Neuronal stem cell (in vitro differentiated cells): Measurements from ENCODE around the gene FOXN1.
A peak's percentile ranks its signal among the peaks of the same experiment; 100 is the strongest.
"Not testable (repeated sequence)": the region's sequence is repeated elsewhere in the genome, so short reads cannot be mapped to it uniquely, and the experiment has no call there.

Experiments
- DNase-seq: peaks from one replicate; pipeline ENCODE4 v3.0.0-alpha.2; 2013; ENCODE audit warnings: low spot score
- H2AFZ ChIP-seq: one replicate; pipeline ENCODE4 v1.6.1; 2013; ENCODE audit warnings: mild to moderate bottlenecking, low read length, inconsistent platforms
- H2AK5ac ChIP-seq: 2 replicates; pipeline ENCODE4 v1.6.1; 2013; ENCODE audit warnings: low read depth, mild to moderate bottlenecking, inconsistent platforms, low read length, moderate library complexity, mixed read lengths
- H2BK120ac ChIP-seq: 2 replicates; pipeline ENCODE4 v1.6.1; 2013; ENCODE audit warnings: low read depth, mild to moderate bottlenecking, inconsistent platforms, low read length, moderate library complexity, mixed read lengths
- H2BK12ac ChIP-seq: one replicate; pipeline ENCODE4 v1.6.1; 2013; ENCODE audit warnings: low read length, inconsistent platforms
- H2BK15ac ChIP-seq: 2 replicates; pipeline ENCODE4 v1.6.1; 2013; ENCODE audit warnings: mild to moderate bottlenecking, low read length, inconsistent platforms, mixed read lengths
- H2BK5ac ChIP-seq: one replicate; pipeline ENCODE4 v1.6.1; 2013; ENCODE audit warnings: inconsistent platforms, mild to moderate bottlenecking, low read length, moderate library complexity
- H3K14ac ChIP-seq: one replicate; pipeline ENCODE4 v1.6.1; 2013; ENCODE audit warnings: low read length, inconsistent platforms
- H3K18ac ChIP-seq: 2 replicates; pipeline ENCODE4 v1.6.1; 2013; ENCODE audit warnings: low read length, inconsistent platforms
- H3K23ac ChIP-seq: 2 replicates; pipeline ENCODE4 v1.6.1; 2013; ENCODE audit warnings: low read depth, mild to moderate bottlenecking, mixed read lengths, low read length, inconsistent platforms; ENCODE audit not compliant: poor library complexity
- H3K27ac ChIP-seq: replicated peaks from 3 replicates; pipeline ENCODE4 v1.5.1; 2013; ENCODE audit warnings: low read length, inconsistent platforms
- H3K27me3 ChIP-seq, 3 experiments: 2 replicates each; pipeline ENCODE4 v1.6.1; 2013; ENCODE audit warnings: low read length in 3 of 3, mild to moderate bottlenecking in 2 of 3, inconsistent platforms in 1 of 3, low read depth in 1 of 3, mixed read lengths in 1 of 3, moderate library complexity in 1 of 3; ENCODE audit not compliant: control insufficient read depth in 3 of 3, insufficient read depth in 3 of 3
- H3K36me3 ChIP-seq, 2 donors: replicated peaks in 1 of 2; 2 replicates each; pipeline ENCODE4 v1.6.1; 2013; ENCODE audit warnings: low read length in 2 of 2; ENCODE audit not compliant: control insufficient read depth in 2 of 2, insufficient read depth in 2 of 2
- H3K4ac ChIP-seq: 2 replicates; pipeline ENCODE4 v1.6.1; 2013; ENCODE audit warnings: inconsistent platforms, mild to moderate bottlenecking, low read length, moderate library complexity
- H3K4me1 ChIP-seq, 2 donors: 1 replicate in 1 of 2; 2 replicates in 1 of 2; pipeline ENCODE4 v1.6.1; 2013; ENCODE audit warnings: low read length in 2 of 2, low read depth in 1 of 2; ENCODE audit not compliant: control insufficient read depth in 2 of 2, insufficient read depth in 1 of 2
- H3K4me2 ChIP-seq: one replicate; pipeline ENCODE4 v1.6.1; 2013; ENCODE audit warnings: mild to moderate bottlenecking, low read length, inconsistent platforms; ENCODE audit not compliant: insufficient read depth, poor library complexity, severe bottlenecking
- H3K4me3 ChIP-seq, 2 donors: 2 replicates each; pipeline ENCODE4 v1.5.1; 2013; ENCODE audit warnings: low read length in 2 of 2, mild to moderate bottlenecking in 2 of 2, inconsistent platforms in 1 of 2, moderate library complexity in 1 of 2
- H3K79me1 ChIP-seq: one replicate; pipeline ENCODE4 v1.6.1; 2013; ENCODE audit warnings: low read depth, mild to moderate bottlenecking, inconsistent platforms, low read length, moderate library complexity
- H3K9ac ChIP-seq: one replicate; pipeline ENCODE4 v1.6.1; 2013; ENCODE audit warnings: mild to moderate bottlenecking, low read depth, low read length, inconsistent platforms; ENCODE audit not compliant: poor library complexity
- H3K9me3 ChIP-seq, 2 donors: replicated peaks in 1 of 2; 2 replicates each; pipeline versions ENCODE3 to v1.6.1; 2013; ENCODE audit warnings: low read length in 2 of 2, mild to moderate bottlenecking in 2 of 2, inconsistent platforms in 1 of 2, low read depth in 1 of 2, mixed read lengths in 1 of 2, moderate library complexity in 1 of 2; ENCODE audit not compliant: control insufficient read depth in 2 of 2, insufficient read depth in 1 of 2
- H4K8ac ChIP-seq: one replicate; pipeline ENCODE4 v1.6.1; 2013; ENCODE audit warnings: low read depth, mild to moderate bottlenecking, inconsistent platforms, low read length, moderate library complexity
- H4K91ac ChIP-seq: one replicate; pipeline ENCODE4 v1.6.1; 2013; ENCODE audit warnings: low read length, low read depth, mild to moderate bottlenecking, inconsistent platforms; ENCODE audit not compliant: poor library complexity
- WGBS, 2 donors: extraction: QIAGEN DNeasy Blood & Tissue Kit; methylation state at CpG; one replicate each; pipeline ENCODE4 v1.1.7; 2013; ENCODE audit warnings: missing lambda C conversion rate in 2 of 2, mixed read lengths in 1 of 2; ENCODE audit not compliant: insufficient read length in 2 of 2, insufficient replicate concordance in 1 of 2; ENCODE audit errors: extremely low coverage in 2 of 2; 5-methylcytosine and 5-hydroxymethylcytosine counted together

The FOXN1 gene

GRCh38 chr17:28466001-28466400 lies 40.1 kb upstream of the FOXN1 start:
- no peak overlapping the region for H3K9ac ChIP-seq
- peak overlapping the region; percentile 57 for H2BK5ac ChIP-seq
- no CpG with 5 or more reads among the region's 9 CpGs for WGBS, 2 donors
- no peaks in the 10 kb centered on the region for H3K36me3 ChIP-seq
- no peak overlapping the region for H2BK120ac ChIP-seq
- H4K8ac ChIP-seq: no peak overlapping the region
- H3K4me1 ChIP-seq: peaks cover 0 to 3% of the 10 kb centered on the region in 2 donors
- no peak overlapping the region for H2BK15ac ChIP-seq
- peak overlapping the region; percentile 11 for H3K23ac ChIP-seq
- H3K79me1 ChIP-seq: no peaks in the 10 kb centered on the region
- no peak overlapping the region for H3K4ac ChIP-seq
- H3K9me3 ChIP-seq: no peaks in the 10 kb centered on the region
- H3K18ac ChIP-seq: peak overlapping the region; percentile 52
- H2AFZ ChIP-seq: no peak overlapping the region
- peaks cover 0 to 19% (median 0%) of the 10 kb centered on the region in 3 experiments for H3K27me3 ChIP-seq
- H2BK12ac ChIP-seq: no peak overlapping the region
- H3K14ac ChIP-seq: no peak overlapping the region
- DNase-seq: no peak
- no peak overlapping the region for H2AK5ac ChIP-seq
- no peak overlapping the region for H3K4me2 ChIP-seq
- H3K4me3 ChIP-seq: no peak overlapping the region
- no peak overlapping the region for H3K27ac ChIP-seq
- no peak overlapping the region for H4K91ac ChIP-seq

GRCh38 chr17:28466521-28467048 lies 39.6 kb upstream of the FOXN1 start:
- Histone ChIP-seq H4K91ac (no peak overlapping the region), H3K36me3 (no peaks in the 10 kb centered on the region), H3K9me3 (no peaks in the 10 kb centered on the region), H2BK15ac (no peak overlapping the region), H3K4me1 (peaks cover 0 to 3% of the 10 kb centered on the region in 2 donors), H2BK120ac (no peak overlapping the region), H2BK12ac (no peak overlapping the region), H3K18ac (no peak overlapping the region), H3K23ac (no peak overlapping the region), H3K9ac (no peak overlapping the region), H3K4me2 (no peak overlapping the region), H2AFZ (no peak overlapping the region), H2AK5ac (no peak overlapping the region), H3K4ac (no peak overlapping the region), H3K14ac (no peak overlapping the region), H4K8ac (no peak overlapping the region), H3K27me3 (peaks cover 0 to 19% (median 0%) of the 10 kb centered on the region in 3 experiments), H3K4me3 (no peak overlapping the region), H3K27ac (no peak overlapping the region), H2BK5ac (no peak overlapping the region), H3K79me1 (no peaks in the 10 kb centered on the region)
- DNase-seq: no peak
- WGBS, 2 donors: no CpG with 5 or more reads among the region's 5 CpGs

- no peak for DNase-seq
- peaks cover 0 to 22% (median 0%) of the 10 kb centered on the region in 3 experiments for H3K27me3 ChIP-seq
Observed at GRCh38 chr17:28467456-28468025, 38.6 kb upstream of the FOXN1 start.

GRCh38 chr17:28468033-28468735 lies 38.0 kb upstream of the FOXN1 start:
- not testable (repeated sequence) for H3K18ac ChIP-seq, H2BK12ac ChIP-seq, H3K9ac ChIP-seq, H3K4me1 ChIP-seq, H4K91ac ChIP-seq, H3K4me2 ChIP-seq, H3K4me3 ChIP-seq, H3K23ac ChIP-seq, H2BK15ac ChIP-seq, H2AFZ ChIP-seq, H2BK120ac ChIP-seq, H2BK5ac ChIP-seq, H3K14ac ChIP-seq, DNase-seq, H3K4ac ChIP-seq, H3K9me3 ChIP-seq, H4K8ac ChIP-seq, H3K79me1 ChIP-seq, H2AK5ac ChIP-seq, H3K27ac ChIP-seq, H3K36me3 ChIP-seq
- WGBS, 2 donors: no CpG with 5 or more reads among the region's 20 CpGs
- H3K27me3 ChIP-seq: peaks cover 0 to 27% (median 0%) of the 10 kb centered on the region in 3 experiments

More at GRCh38 chr17:28467456-28468025, 38.6 kb upstream of the FOXN1 start:
- Histone ChIP-seq H2BK5ac (no peak overlapping the region), H3K18ac (no peak overlapping the region), H4K8ac (no peak overlapping the region), H3K36me3 (no peaks in the 10 kb centered on the region), H3K4me3 (no peak overlapping the region), H2BK12ac (no peak overlapping the region), H3K9ac (no peak overlapping the region), H3K4me2 (no peak overlapping the region), H2BK120ac (no peak overlapping the region), H3K9me3 (no peaks in the 10 kb centered on the region), H3K4ac (no peak overlapping the region), H3K14ac (no peak overlapping the region), H2AK5ac (no peak overlapping the region), H2AFZ (no peak overlapping the region), H3K79me1 (no peaks in the 10 kb centered on the region), H3K27ac (no peak overlapping the region), H3K23ac (no peak overlapping the region), H3K4me1 (peaks cover 0 to 3% of the 10 kb centered on the region in 2 donors), H4K91ac (no peak overlapping the region), H2BK15ac (no peak overlapping the region)
- no CpG with 5 or more reads among the region's 17 CpGs for WGBS, 2 donors
